ENCODE measurements around the gene SPRR2B. TPM values are rescaled to one million over a fixed set of nuclear protein-coding genes. Genes with fewer than 3 reads are reported as not detected.
"Not testable (repeated sequence)": the region's sequence is repeated elsewhere in the genome, so short reads cannot be mapped to it uniquely, and the experiment has no call there.

The SPRR2B gene
- not detected for total RNA-seq

GRCh38 chr1:153071511-153071910 lies at the start of gene SPRR2B:
SPRR2B (minus strand) TSS chr1:153071611; CDS start chr1:153070839, 772 bp downstream.
- Mint-ChIP-seq H3K9me3 (no peaks in the 10 kb centered on the region), H3K36me3 (ENCODE audit: low read depth) (no peaks in the 10 kb centered on the region), H3K4me3 (no peak within 1 kb of the TSS), H3K27me3 (peaks cover 23% of the 10 kb centered on the region), H3K4me1 (no peaks in the 10 kb centered on the region), H3K27ac (no peak within 1 kb of the TSS)
- no peak for ATAC-seq (replicated peaks)

GRCh38 chr1:153120945-153121344 lies 49.5 kb upstream of the SPRR2B start:
- Mint-ChIP-seq H3K9me3 (peaks cover 14% of the 10 kb centered on the region), H3K27ac (no peak overlapping the region), H3K27me3 (peaks cover 38% of the 10 kb centered on the region), H3K36me3 (ENCODE audit: low read depth) (no peaks in the 10 kb centered on the region), H3K4me1 (no peaks in the 10 kb centered on the region), H3K4me3 (no peak overlapping the region)
- ATAC-seq (replicated peaks), result no peak

GRCh38 chr1:153119491-153119971 lies 48.1 kb upstream of the SPRR2B start:
- no peak for ATAC-seq (replicated peaks)
- Mint-ChIP-seq H3K4me1 (no peaks in the 10 kb centered on the region), H3K36me3 (ENCODE audit: low read depth) (no peaks in the 10 kb centered on the region), H3K4me3 (no peak overlapping the region), H3K27me3 (peaks cover 42% of the 10 kb centered on the region), H3K27ac (no peak overlapping the region), H3K9me3 (peaks cover 3% of the 10 kb centered on the region)

- not testable (repeated sequence) for H3K4me3 Mint-ChIP-seq; H3K36me3 Mint-ChIP-seq (ENCODE audit: low read depth); H3K27ac Mint-ChIP-seq; H3K4me1 Mint-ChIP-seq; H3K9me3 Mint-ChIP-seq; ATAC-seq (replicated peaks)
- H3K27me3 Mint-ChIP-seq, result peaks cover 37% of the 10 kb centered on the region
Measured at GRCh38 chr1:153115264-153115663, 43.9 kb upstream of the SPRR2B start.

GRCh38 chr1:153113416-153113815 lies 42.0 kb upstream of the SPRR2B start, which contains the start of gene SPRR2F:
SPRR2F (minus strand) TSS chr1:153113516; CDS start chr1:153112733, 783 bp downstream.
- H3K27ac Mint-ChIP-seq, result no peak within 1 kb of the TSS
- no peak for ATAC-seq (replicated peaks)
- peaks cover 27% of the 10 kb centered on the region for H3K27me3 Mint-ChIP-seq
- H3K4me1 Mint-ChIP-seq, result no peaks in the 10 kb centered on the region
- no peak within 1 kb of the TSS for H3K4me3 Mint-ChIP-seq
- no peaks in the 10 kb centered on the region for H3K36me3 Mint-ChIP-seq (ENCODE audit: low read depth)
- no peaks in the 10 kb centered on the region for H3K9me3 Mint-ChIP-seq

- H3K27me3 Mint-ChIP-seq, result peaks cover 20% of the 10 kb centered on the region
- not testable (repeated sequence) for H3K27ac Mint-ChIP-seq; H3K9me3 Mint-ChIP-seq; H3K4me1 Mint-ChIP-seq; H3K36me3 Mint-ChIP-seq (ENCODE audit: low read depth); H3K4me3 Mint-ChIP-seq; ATAC-seq (replicated peaks)
Measured at GRCh38 chr1:153112454-153112853, 41.0 kb upstream of the SPRR2B start.

GRCh38 chr1:153100245-153100644 lies 28.8 kb upstream of the SPRR2B start:
- Mint-ChIP-seq H3K4me1 (no peaks in the 10 kb centered on the region), H3K27me3 (peaks cover 35% of the 10 kb centered on the region), H3K9me3 (no peaks in the 10 kb centered on the region), H3K36me3 (ENCODE audit: low read depth) (no peaks in the 10 kb centered on the region), H3K27ac (no peak overlapping the region), H3K4me3 (no peak overlapping the region)
- peak; percentile 40 for ATAC-seq (replicated peaks)

- Mint-ChIP-seq H3K9me3 (no peaks in the 10 kb centered on the region), H3K4me1 (no peaks in the 10 kb centered on the region), H3K27ac (no peak overlapping the region), H3K27me3 (peaks cover 34% of the 10 kb centered on the region), H3K4me3 (no peak overlapping the region), H3K36me3 (ENCODE audit: low read depth) (no peaks in the 10 kb centered on the region)
- ATAC-seq (replicated peaks), result no peak
Measured at GRCh38 chr1:153099461-153100045, 28.1 kb upstream of the SPRR2B start.

- Mint-ChIP-seq H3K27me3 (peaks cover 24% of the 10 kb centered on the region), H3K4me3 (no peak overlapping the region), H3K27ac (no peak overlapping the region), H3K36me3 (ENCODE audit: low read depth) (no peaks in the 10 kb centered on the region), H3K4me1 (no peaks in the 10 kb centered on the region), H3K9me3 (no peaks in the 10 kb centered on the region)
- no peak for ATAC-seq (replicated peaks)
Measured at GRCh38 chr1:153095764-153096163, 24.4 kb upstream of the SPRR2B start.

- H3K9me3 Mint-ChIP-seq, result no peaks in the 10 kb centered on the region
- no peak within 1 kb of the TSS for H3K4me3 Mint-ChIP-seq
- no peak for ATAC-seq (replicated peaks)
- no peaks in the 10 kb centered on the region for H3K36me3 Mint-ChIP-seq (ENCODE audit: low read depth)
- no peaks in the 10 kb centered on the region for H3K4me1 Mint-ChIP-seq
- H3K27ac Mint-ChIP-seq, result no peak within 1 kb of the TSS
- peaks cover 22% of the 10 kb centered on the region for H3K27me3 Mint-ChIP-seq
Measured at GRCh38 chr1:153094426-153094825, 23.0 kb upstream of the SPRR2B start, which contains the start of gene SPRR2E. SPRR2E (minus strand) TSS chr1:153094526; CDS start chr1:153093751, 775 bp downstream.

- no peaks in the 10 kb centered on the region for H3K36me3 Mint-ChIP-seq (ENCODE audit: low read depth)
Measured at GRCh38 chr1:153087652-153088051, 16.2 kb upstream of the SPRR2B start.

GRCh38 chr1:153081736-153082135 lies 10.3 kb upstream of the SPRR2B start:
- Mint-ChIP-seq H3K36me3 (ENCODE audit: low read depth) (no peaks in the 10 kb centered on the region), H3K9me3 (peaks cover 5% of the 10 kb centered on the region), H3K4me3 (no peak overlapping the region), H3K27ac (no peak overlapping the region), H3K4me1 (no peaks in the 10 kb centered on the region), H3K27me3 (peaks cover 32% of the 10 kb centered on the region)
- no peak for ATAC-seq (replicated peaks)

More at GRCh38 chr1:153087652-153088051, 16.2 kb upstream of the SPRR2B start:
- Mint-ChIP-seq H3K27me3 (peaks cover 34% of the 10 kb centered on the region), H3K9me3 (no peaks in the 10 kb centered on the region), H3K4me1 (no peaks in the 10 kb centered on the region), H3K4me3 (no peak overlapping the region), H3K27ac (no peak overlapping the region)
- no peak for ATAC-seq (replicated peaks)

- Mint-ChIP-seq H3K27ac (no peak overlapping the region), H3K4me1 (no peaks in the 10 kb centered on the region), H3K27me3 (peaks cover 17% of the 10 kb centered on the region), H3K36me3 (ENCODE audit: low read depth) (no peaks in the 10 kb centered on the region), H3K9me3 (no peaks in the 10 kb centered on the region), H3K4me3 (no peak overlapping the region)
- no peak for ATAC-seq (replicated peaks)
Measured at GRCh38 chr1:153072806-153073726, 1.7 kb upstream of the SPRR2B start.

- ATAC-seq (replicated peaks), result no peak
- H3K36me3 Mint-ChIP-seq (ENCODE audit: low read depth), result no peaks in the 10 kb centered on the region
- H3K9me3 Mint-ChIP-seq, result no peaks in the 10 kb centered on the region
- no peak overlapping the region for H3K4me3 Mint-ChIP-seq
- peaks cover 29% of the 10 kb centered on the region for H3K27me3 Mint-ChIP-seq
- no peak overlapping the region for H3K27ac Mint-ChIP-seq
- no peaks in the 10 kb centered on the region for H3K4me1 Mint-ChIP-seq
Measured at GRCh38 chr1:153070243-153070642, 1.2 kb downstream of the SPRR2B start.
